H1 (cell line): Measurements from ENCODE around the gene YIF1B. TPM values are rescaled to one million over a fixed set of nuclear protein-coding genes. Genes with fewer than 3 reads are reported as not detected.

Experiments used
- CTCF ChIA-PET: fragments of 300-600 bp; sonication (Branson Sonifier 250); formaldehyde crosslinking; loops from one replicate; lab custom pipeline; 2021; ENCODE audit not compliant: partially characterized antibody; lab: Charles Lee
- POLR2A ChIA-PET: fragments of 300-600 bp; sonication (Branson Sonifier 250); formaldehyde crosslinking; loops from one replicate; lab custom pipeline; 2021; ENCODE audit warnings: inconsistent platforms; ENCODE audit not compliant: partially characterized antibody; lab: Charles Lee
- DNase-seq, 2 experiments: peaks; one replicate each; pipeline versions ENCODE4 v3.0.0 to v3.0.0-alpha.2; 2010 to 2022; ENCODE audit warnings: low spot score in 2 of 2, low read depth in 1 of 2, mixed read lengths in 1 of 2
- FAIRE-seq: peaks from 2 replicates; lab custom pipeline; 2011; peaks lifted over from hg19 to GRCh38; lab: Jason Lieb, UNC
- H2AFZ ChIP-seq: 2 replicates; pipeline ENCODE4 v1.8.1; 2012; ENCODE audit warnings: low read length, inconsistent platforms
- H2AK5ac ChIP-seq: 2 replicates; pipeline ENCODE4 v1.6.1; 2013; ENCODE audit warnings: low read depth, low read length
- H2BK120ac ChIP-seq: replicated peaks from 2 replicates; pipeline ENCODE3; 2013; ENCODE audit warnings: low read depth, low read length, inconsistent platforms
- H2BK12ac ChIP-seq: 2 replicates; pipeline ENCODE4 v1.6.1; 2013; ENCODE audit warnings: low read depth, low read length
- H2BK15ac ChIP-seq: 2 replicates; pipeline ENCODE4 v1.6.1; 2013; ENCODE audit warnings: low read length
- H2BK20ac ChIP-seq: 2 replicates; pipeline ENCODE4 v1.6.1; 2013; ENCODE audit warnings: low read length
- H2BK5ac ChIP-seq: 2 replicates; pipeline ENCODE4 v1.6.1; 2013; ENCODE audit warnings: low read depth, low read length
- H3K14ac ChIP-seq: 2 replicates; pipeline ENCODE4 v1.6.1; 2013; ENCODE audit warnings: inconsistent platforms; ENCODE audit not compliant: insufficient read length
- H3K18ac ChIP-seq: 2 replicates; pipeline ENCODE4 v1.6.1; 2013; ENCODE audit warnings: low read length; ENCODE audit errors: extremely low read depth
- H3K23ac ChIP-seq: 2 replicates; pipeline ENCODE4 v1.6.1; 2013; ENCODE audit warnings: inconsistent platforms; ENCODE audit not compliant: insufficient read length
- H3K23me2 ChIP-seq: 2 replicates; pipeline ENCODE4 v1.6.1; 2013; ENCODE audit warnings: low read depth, low read length
- H3K27ac ChIP-seq: 2 replicates; pipeline ENCODE4 v1.6.1; 2011; ENCODE audit warnings: low read depth, low read length, inconsistent platforms
- H3K27me3 ChIP-seq, 4 experiments: replicated peaks in 1 of 4; 1 replicate in 1 of 4; 2 replicates in 3 of 4; pipeline versions ENCODE4 v1.6.1 to v1.8.1; 2011 to 2013; ENCODE audit warnings: low read length in 3 of 4, mild to moderate bottlenecking in 3 of 4, inconsistent platforms in 2 of 4, mixed read lengths in 2 of 4, moderate library complexity in 1 of 4; ENCODE audit not compliant: control insufficient read depth in 3 of 4, insufficient read depth in 3 of 4; ENCODE audit errors: extremely low read depth in 1 of 4
- H3K36me3 ChIP-seq, 4 experiments: 2 replicates each; pipeline versions ENCODE4 v1.6.1 to v1.8.1; 2011 to 2013; ENCODE audit warnings: mild to moderate bottlenecking in 4 of 4, low read length in 3 of 4, moderate library complexity in 2 of 4, control low read depth in 1 of 4, inconsistent platforms in 1 of 4; ENCODE audit not compliant: insufficient read depth in 4 of 4, control insufficient read depth in 2 of 4
- H3K4ac ChIP-seq: replicated peaks from 2 replicates; pipeline ENCODE3; 2013; ENCODE audit warnings: low read length, low read depth, mixed read lengths, inconsistent platforms; ENCODE audit not compliant: insufficient read length
- H3K4me1 ChIP-seq, 4 experiments: replicated peaks in 1 of 4; 1 replicate in 1 of 4; 2 replicates in 3 of 4; pipeline versions ENCODE4 v1.6.1 to v1.8.1; 2011 to 2013; ENCODE audit warnings: low read length in 3 of 4, inconsistent platforms in 2 of 4, mixed read lengths in 1 of 4; ENCODE audit not compliant: insufficient read depth in 4 of 4, control insufficient read depth in 3 of 4
- H3K4me2 ChIP-seq, 2 experiments: 2 replicates each; pipeline versions ENCODE4 v1.6.1 to v1.8.1; 2011 to 2013; ENCODE audit warnings: low read depth in 2 of 2, low read length in 2 of 2, control low read depth in 1 of 2, inconsistent platforms in 1 of 2, mild to moderate bottlenecking in 1 of 2; ENCODE audit not compliant: insufficient read depth in 1 of 2
- H3K4me3 ChIP-seq, 4 experiments: fragments of 200-600, 300-600 bp in 1 of 4; sonication (generic), shearing (Covaris generic), sonication (Bioruptor Twin) in 1 of 4; 2 replicates each; pipeline versions ENCODE4 v1.5.1 to v1.8.1; 2011 to 2016; ENCODE audit warnings: low read length in 4 of 4, low read depth in 3 of 4, control low read depth in 2 of 4, inconsistent platforms in 2 of 4, mild to moderate bottlenecking in 2 of 4, mixed read lengths in 1 of 4, moderate library complexity in 1 of 4; ENCODE audit not compliant: insufficient read depth in 2 of 4; ENCODE audit errors: extremely low read depth in 1 of 4
- H3K56ac ChIP-seq: replicated peaks from 2 replicates; pipeline ENCODE3; 2013; ENCODE audit warnings: low read depth, mild to moderate bottlenecking, mixed read lengths, low read length, inconsistent platforms; ENCODE audit not compliant: insufficient read length
- H3K79me1 ChIP-seq: 2 replicates; pipeline ENCODE4 v1.6.1; 2013; ENCODE audit warnings: low read depth, low read length, control low read depth
- H3K79me2 ChIP-seq, 2 experiments: 2 replicates each; pipeline versions ENCODE4 v1.6.1 to v1.8.1; 2012 to 2013; ENCODE audit warnings: low read length in 2 of 2, mild to moderate bottlenecking in 2 of 2, inconsistent platforms in 1 of 2; ENCODE audit not compliant: insufficient read depth in 2 of 2, control insufficient read depth in 1 of 2
- H3K9ac ChIP-seq, 4 experiments: replicated peaks in 1 of 4; 1 replicate in 1 of 4; 2 replicates in 3 of 4; pipeline versions ENCODE4 v1.6.1 to v1.8.1; 2011 to 2013; ENCODE audit warnings: low read depth in 3 of 4, low read length in 3 of 4, control low read depth in 2 of 4, mild to moderate bottlenecking in 2 of 4, moderate library complexity in 2 of 4, inconsistent platforms in 1 of 4; ENCODE audit errors: extremely low read depth in 1 of 4
- H3K9me3 ChIP-seq, 2 experiments: 2 replicates each; pipeline versions ENCODE4 v1.6.1 to v1.8.1; 2012 to 2013; ENCODE audit warnings: mild to moderate bottlenecking in 2 of 2, moderate library complexity in 2 of 2, control low read depth in 1 of 2, inconsistent platforms in 1 of 2, low read depth in 1 of 2, low read length in 1 of 2, mixed read lengths in 1 of 2; ENCODE audit not compliant: insufficient read depth in 2 of 2
- H4K20me1 ChIP-seq, 2 experiments: replicated peaks in 1 of 2; 2 replicates each; pipeline versions ENCODE3 to v1.8.1; 2011 to 2013; ENCODE audit warnings: inconsistent platforms in 2 of 2, low read length in 2 of 2, mild to moderate bottlenecking in 1 of 2; ENCODE audit not compliant: insufficient read depth in 2 of 2, control insufficient read depth in 1 of 2
- H4K5ac ChIP-seq: 2 replicates; pipeline ENCODE4 v1.6.1; 2013; ENCODE audit warnings: low read length, low read depth, mixed read lengths, inconsistent platforms; ENCODE audit not compliant: insufficient read length
- H4K8ac ChIP-seq: 2 replicates; pipeline ENCODE4 v1.8.0; 2013; ENCODE audit warnings: mild to moderate bottlenecking, moderate library complexity, low read length, inconsistent platforms; ENCODE audit not compliant: insufficient read depth; ENCODE audit errors: extremely low read depth
- H4K91ac ChIP-seq: replicated peaks from 2 replicates; pipeline ENCODE3; 2013; ENCODE audit warnings: low read length, mixed read lengths, inconsistent platforms; ENCODE audit not compliant: insufficient read length
- ASH2L ChIP-seq: fragments of 200-600, 300-600 bp; sonication (generic); IDR thresholded peaks from one replicate; pipeline ENCODE4 v1.7.1; 2017; ENCODE audit warnings: low read length
- BACH1 ChIP-seq: IDR thresholded peaks from 2 replicates; pipeline ENCODE4 v1.6.1; 2012; ENCODE audit warnings: low read length, improper control_type of control experiment
- BRCA1 ChIP-seq: IDR thresholded peaks from 2 replicates; pipeline ENCODE4 v1.6.1; 2012; ENCODE audit warnings: low read depth, low read length, improper control_type of control experiment
- CBX5 ChIP-seq: fragments of 300-800, 300-1000 bp; sonication (generic); IDR thresholded peaks from 2 replicates; pipeline ENCODE4 v1.7.1; 2016; ENCODE audit warnings: antibody characterized with exemption, low read length, low read depth
- CHD1 ChIP-seq: IDR thresholded peaks from 2 replicates; pipeline ENCODE4 v1.6.1; 2012; ENCODE audit warnings: low read depth, low read length, improper control_type of control experiment
- CTBP2 ChIP-seq: IDR thresholded peaks from 2 replicates; pipeline ENCODE4 v1.7.0; 2011; ENCODE audit warnings: borderline replicate concordance, mild to moderate bottlenecking, moderate library complexity, mixed read lengths, low read length; ENCODE audit not compliant: insufficient read depth, insufficient read length
- E2F6 ChIP-seq: IDR thresholded peaks from 2 replicates; pipeline ENCODE4 v1.6.1; 2012; ENCODE audit warnings: inconsistent platforms
- GTF2F1 ChIP-seq: IDR thresholded peaks from 2 replicates; pipeline ENCODE4 v1.6.1; 2012; ENCODE audit warnings: low read depth, low read length, improper control_type of control experiment, borderline replicate concordance
- HDAC2 ChIP-seq, 2 experiments: fragments of 300-600 bp in 1 of 2; sonication (generic) in 1 of 2; IDR thresholded peaks; 2 replicates each; pipeline ENCODE4 v1.6.1; 2011 to 2012; ENCODE audit warnings: low read depth in 2 of 2, low read length in 2 of 2, mild to moderate bottlenecking in 2 of 2, moderate library complexity in 2 of 2, borderline replicate concordance in 1 of 2, inconsistent platforms in 1 of 2
- HDAC6 ChIP-seq: IDR thresholded peaks from one replicate; pipeline ENCODE4 v1.7.1; 2012; ENCODE audit warnings: low read depth, mild to moderate bottlenecking, inconsistent platforms, low read length, moderate library complexity
- MAX ChIP-seq: IDR thresholded peaks from 2 replicates; pipeline ENCODE4 v1.6.1; 2012; ENCODE audit warnings: inconsistent platforms
- POLR2A ChIP-seq, 2 experiments: IDR thresholded peaks; 1 replicate in 1 of 2; 2 replicates in 1 of 2; pipeline ENCODE4 v1.6.1; 2011; ENCODE audit warnings: low read depth in 2 of 2, low read length in 2 of 2, mild to moderate bottlenecking in 2 of 2; ENCODE audit errors: control extremely low read depth in 1 of 2
- POU5F1 ChIP-seq: IDR thresholded peaks from 2 replicates; pipeline ENCODE4 v1.6.1; 2011; ENCODE audit warnings: low read depth, mild to moderate bottlenecking, low read length, moderate library complexity
- TAF7 ChIP-seq: optimal IDR thresholded peaks from 2 replicates; pipeline ENCODE3; 2011; ENCODE audit warnings: low read depth, mild to moderate bottlenecking, inconsistent platforms, low read length, moderate library complexity, borderline replicate concordance
- WGBS, 2 experiments: shearing (Covaris generic) in 1 of 2; methylation state at CpG; one replicate each; pipeline versions ENCODE4 v1.1.6 to v1.1.7; 2013 to 2015; ENCODE audit warnings: low lambda C conversion rate in 2 of 2, mixed read lengths in 2 of 2, inconsistent platforms in 1 of 2, low coverage in 1 of 2, missing lambda C conversion rate in 1 of 2; ENCODE audit not compliant: insufficient replicate concordance in 2 of 2, insufficient coverage in 1 of 2, insufficient read length in 1 of 2; ENCODE audit errors: extremely low coverage in 1 of 2, missing lambda C conversion rate in 1 of 2; 5-methylcytosine and 5-hydroxymethylcytosine counted together
- polyA plus RNA-seq, 7 experiments: library from polyadenylated mRNA; depleted of rRNA in 3 of 7; stranded (reverse) in 5 of 7; unstranded in 2 of 7; fragments of >200 nt in 5 of 7; fragments of 200-250 nt in 2 of 7; gene quantifications; 1 replicate in 5 of 7; 2 replicates in 1 of 7; 4 replicates in 1 of 7; pipeline versions ENCODE4 v1.2.1 to v1.2.3, GENCODE V29; 2011 to 2013; ENCODE audit warnings: missing spikeins in 2 of 7, mixed read lengths in 2 of 7
- total RNA-seq: library from RNA; stranded (reverse); fragmentation: NEBNext Ultra II Directional; extraction: Animal tissue kit (Norgen Biotek cat#: 25700); gene quantifications from 2 replicates; pipeline ENCODE4 v1.2.1, GENCODE V29; 2021

YIF1B gene
- total and polyA plus RNA-seq, 2 of the 8 experiments (the other 6 are each of a cell fraction or from before 2014, with no cell fraction given) = 89.6 to 305 TPM

- no peak overlapping the region for H2BK120ac ChIP-seq
- H3K27ac ChIP-seq = no peak overlapping the region
- H3K4me3 ChIP-seq = no peak overlapping the region
- no peak overlapping the region for H3K4me2 ChIP-seq
- WGBS, 2 experiments = 88% methylated on average over 9 of the region's 9 CpGs; no CpG with 5 or more reads in 1 of the 2 experiments
- H3K79me2 ChIP-seq = peaks cover 12 to 90% of the 10 kb centered on the region in 2 experiments
- H3K14ac ChIP-seq = no peak overlapping the region
- FAIRE-seq (no peak), DNase-seq (no peak)
- H3K9ac ChIP-seq = no peak overlapping the region
- H4K5ac ChIP-seq = no peak overlapping the region
- TF ChIP-seq GTF2F1 = no peak
- TF ChIP-seq E2F6 = no peak
- no peak for TF ChIP-seq CHD1
- no peak for TF ChIP-seq POLR2A (IDR thresholded peaks at IDR 0.05; ENCODE audit: control extremely low read depth in 1 of 2, low read depth in 2 of 2, low read length in 2 of 2)
- no peak for TF ChIP-seq BRCA1
- TF ChIP-seq HDAC2 (IDR thresholded peaks at IDR 0.05; ENCODE audit: borderline replicate concordance in 1 of 2, low read depth in 2 of 2, low read length in 2 of 2) = no peak
- TF ChIP-seq ASH2L = no peak
- TF ChIP-seq POU5F1 = no peak
- no peak for TF ChIP-seq MAX
- no peak for TF ChIP-seq TAF7
- no peak for TF ChIP-seq HDAC6
- no peak for TF ChIP-seq BACH1
- TF ChIP-seq CBX5 = no peak
- no peak for TF ChIP-seq CTBP2
- H3K4ac ChIP-seq = no peak overlapping the region
- H2BK20ac ChIP-seq = no peak overlapping the region
- peaks cover 18% of the 10 kb centered on the region for H3K79me1 ChIP-seq
- peaks cover 17 to 20% of the 10 kb centered on the region in 2 experiments for H4K20me1 ChIP-seq
- H3K18ac ChIP-seq = no peak overlapping the region
- POLR2A ChIA-PET = interaction anchor here (1.6 to 3.7 kb wide), 2 partner anchors 8 to 11 kb away, joined by 4 to 25 read pairs; no protein-coding TSS in a partner anchor
- no peak overlapping the region for H2BK5ac ChIP-seq
- peaks cover 0 to 4% (median 2%) of the 10 kb centered on the region in 4 experiments; a peak in 1 of 8 replicates for H3K36me3 ChIP-seq
- no peak overlapping the region for H2BK15ac ChIP-seq
- CTCF ChIA-PET = interaction anchor here (0.6 to 1.6 kb wide), 4 partner anchors 12 to 68 kb away, joined by 3 to 7 read pairs (median 4); no protein-coding TSS in a partner anchor
- H4K91ac ChIP-seq = no peak overlapping the region
- H4K8ac ChIP-seq = no peak overlapping the region
- H3K4me1 ChIP-seq = no peaks in the 10 kb centered on the region; a peak in 1 of 7 replicates
- no peaks in the 10 kb centered on the region for H3K9me3 ChIP-seq
- no peak overlapping the region for H2AK5ac ChIP-seq
- H2AFZ ChIP-seq = no peak overlapping the region
- H3K23ac ChIP-seq = no peak overlapping the region
- H3K23me2 ChIP-seq = no peaks in the 10 kb centered on the region
- no peaks in the 10 kb centered on the region for H3K27me3 ChIP-seq
- no peak overlapping the region for H2BK12ac ChIP-seq
- H3K56ac ChIP-seq = no peak overlapping the region
Measured at GRCh38 chr19:38274739-38275138, 41.0 kb downstream of the YIF1B start.
